B cell (primary cell): Measurements from ENCODE around the gene ARMC9. TPM values are rescaled to one million over a fixed set of nuclear protein-coding genes. Genes with fewer than 3 reads are reported as not detected.

Source experiments
- ATAC-seq: fragments of 200-7000 bp; cut with Tn5 transposase; one replicate; pipeline ENCODE4 v1.10.0; 2021; ENCODE audit warnings: low read depth, mild to moderate bottlenecking, moderate number of reproducible peaks, moderate library complexity
- CTCF ChIA-PET: fragments of 350-600 bp; sonication (Branson Sonifier 250); formaldehyde crosslinking; loops from one replicate; lab custom pipeline; 2021; ENCODE audit warnings: antibody characterized with exemption, inconsistent platforms; lab: Charles Lee
- POLR2A ChIA-PET: fragments of 350-600 bp; sonication (Branson Sonifier 250); formaldehyde crosslinking; loops from one replicate; lab custom pipeline; 2021; ENCODE audit warnings: antibody characterized with exemption; lab: Charles Lee
- DNase-seq: peaks from one replicate; pipeline ENCODE4 v3.0.0; 2013
- H2AFZ ChIP-seq: 2 replicates; pipeline ENCODE4 v1.6.1; 2012; ENCODE audit warnings: mild to moderate bottlenecking, low read depth, low read length; ENCODE audit not compliant: insufficient read depth, poor library complexity, severe bottlenecking
- H3K27ac ChIP-seq, 2 donors: 1 replicate in 1 of 2; 2 replicates in 1 of 2; pipeline ENCODE4 v1.5.1; 2012 to 2013; ENCODE audit warnings: low read length in 2 of 2, mild to moderate bottlenecking in 2 of 2, moderate library complexity in 1 of 2
- H3K27me3 ChIP-seq, 4 experiments: fragments of 200-600 bp in 1 of 4; sonication (generic) in 1 of 4; replicated peaks in 1 of 4; 1 replicate in 2 of 4; 2 replicates in 2 of 4; pipeline versions ENCODE4 v1.6.1 to v1.7.0; 2013 to 2016; ENCODE audit warnings: low read length in 3 of 4, mild to moderate bottlenecking in 2 of 4, mixed read lengths in 1 of 4, moderate library complexity in 1 of 4; ENCODE audit not compliant: insufficient read depth in 4 of 4, control insufficient read depth in 3 of 4; ENCODE audit errors: control extremely low read depth in 1 of 4
- H3K36me3 ChIP-seq, 2 experiments: replicated peaks in 1 of 2; 1 replicate in 1 of 2; 2 replicates in 1 of 2; pipeline versions ENCODE4 v1.6.1 to v1.7.1; 2013; ENCODE audit warnings: low read length in 1 of 2; ENCODE audit not compliant: insufficient read depth in 2 of 2, control insufficient read depth in 1 of 2; ENCODE audit errors: control extremely low read depth in 1 of 2, extremely low read depth in 1 of 2
- H3K4me1 ChIP-seq, 2 donors: fragments of 200-600 bp in 1 of 2; sonication (generic) in 1 of 2; 1 replicate in 1 of 2; 2 replicates in 1 of 2; pipeline versions ENCODE4 v1.5.1 to v1.6.1; 2013 to 2017; ENCODE audit warnings: low read length in 2 of 2; ENCODE audit not compliant: control insufficient read depth in 2 of 2, insufficient read depth in 2 of 2
- H3K4me2 ChIP-seq: replicated peaks from 2 replicates; pipeline ENCODE3; 2012; ENCODE audit warnings: mild to moderate bottlenecking, low read depth, low read length; ENCODE audit not compliant: poor library complexity, severe bottlenecking
- H3K4me3 ChIP-seq, 5 experiments: fragments of 200-600 bp in 1 of 5; sonication (generic) in 1 of 5; 1 replicate in 3 of 5; 2 replicates in 2 of 5; pipeline versions ENCODE4 v1.5.1 to v1.7.0; 2011 to 2016; ENCODE audit warnings: low read length in 4 of 5, mild to moderate bottlenecking in 4 of 5, low read depth in 2 of 5, control low read depth in 1 of 5, moderate library complexity in 1 of 5; ENCODE audit not compliant: insufficient read depth in 1 of 5; ENCODE audit errors: control extremely low read depth in 1 of 5, extremely low read depth in 1 of 5
- H3K79me2 ChIP-seq: fragments of 200-600 bp; sonication (generic); one replicate; pipeline ENCODE4 v1.6.0; 2016; ENCODE audit warnings: low read length; ENCODE audit not compliant: control insufficient read depth, insufficient read depth
- H3K9ac ChIP-seq: fragments of 200-600 bp; sonication (generic); 2 replicates; pipeline ENCODE4 v1.6.1; 2017; ENCODE audit warnings: mild to moderate bottlenecking, low read length, moderate library complexity
- H3K9me3 ChIP-seq, 3 donors: one replicate each; pipeline versions ENCODE4 v1.6.1 to v1.7.1; 2013; ENCODE audit warnings: low read length in 2 of 3; ENCODE audit not compliant: control insufficient read depth in 2 of 3, insufficient read depth in 1 of 3; ENCODE audit errors: control extremely low read depth in 1 of 3
- H4K20me1 ChIP-seq: 2 replicates; pipeline ENCODE4 v1.6.0; 2012; ENCODE audit warnings: mild to moderate bottlenecking, low read length; ENCODE audit not compliant: insufficient read depth, control insufficient read depth, poor library complexity, severe bottlenecking
- H3K27ac Mint-ChIP-seq: one replicate; pipeline ENCODE4 v1.8.0; 2021; ENCODE audit warnings: mixed read lengths
- H3K27me3 Mint-ChIP-seq: one replicate; pipeline ENCODE4 v1.8.0; 2021; ENCODE audit warnings: mixed read lengths
- H3K4me1 Mint-ChIP-seq: one replicate; pipeline ENCODE4 v1.8.0; 2021; ENCODE audit warnings: mixed read lengths
- H3K4me3 Mint-ChIP-seq: one replicate; pipeline ENCODE4 v1.8.0; 2021; ENCODE audit warnings: mixed read lengths
- H3K9me3 Mint-ChIP-seq: one replicate; pipeline ENCODE4 v1.8.0; 2022; ENCODE audit warnings: mixed read lengths; ENCODE audit not compliant: insufficient read depth
- EZH2 ChIP-seq: IDR thresholded peaks from 2 replicates; pipeline ENCODE4 v1.6.1; 2012; ENCODE audit warnings: borderline replicate concordance, low read depth, mild to moderate bottlenecking, moderate library complexity, low read length; ENCODE audit not compliant: insufficient read depth, poor library complexity, severe bottlenecking
- WGBS: methylation state at CpG from one replicate; pipeline ENCODE4 v1.1.5; 2013; ENCODE audit warnings: missing lambda C conversion rate; ENCODE audit not compliant: insufficient coverage; 5-methylcytosine and 5-hydroxymethylcytosine counted together
- intact Hi-C: fragments of 100-400 bp; cut with micrococcal nuclease; formaldehyde crosslinking; loops from one replicate; pipeline ENCODE4 v1.10.0; 2022
- polyA plus RNA-seq: library from polyadenylated mRNA; depleted of rRNA; stranded (reverse); fragments of >200 nt; gene quantifications from 2 replicates; pipeline ENCODE4 v1.2.3, GENCODE V29; 2012
- total RNA-seq, 2 donors: library from RNA; stranded (reverse); fragments of 120-200 nt in 1 of 2; gene quantifications; 1 replicate in 1 of 2; 2 replicates in 1 of 2; pipeline versions ENCODE4 v1.2.3 to v1.2.4, GENCODE V29; 2013 to 2022
- TF ChIP-seq, protein P1 (sequence below): fragments of 200-600 bp; IDR thresholded peaks from one replicate; pipeline ENCODE4 v1.8.0; 2022; ENCODE audit warnings: antibody characterized with exemption, mild to moderate bottlenecking

The ARMC9 gene
- total and polyA plus RNA-seq, 2 donors (not counting 1 experiment from before 2014, with no cell fraction given) = 0.40 to 5.4 TPM

DNA sequence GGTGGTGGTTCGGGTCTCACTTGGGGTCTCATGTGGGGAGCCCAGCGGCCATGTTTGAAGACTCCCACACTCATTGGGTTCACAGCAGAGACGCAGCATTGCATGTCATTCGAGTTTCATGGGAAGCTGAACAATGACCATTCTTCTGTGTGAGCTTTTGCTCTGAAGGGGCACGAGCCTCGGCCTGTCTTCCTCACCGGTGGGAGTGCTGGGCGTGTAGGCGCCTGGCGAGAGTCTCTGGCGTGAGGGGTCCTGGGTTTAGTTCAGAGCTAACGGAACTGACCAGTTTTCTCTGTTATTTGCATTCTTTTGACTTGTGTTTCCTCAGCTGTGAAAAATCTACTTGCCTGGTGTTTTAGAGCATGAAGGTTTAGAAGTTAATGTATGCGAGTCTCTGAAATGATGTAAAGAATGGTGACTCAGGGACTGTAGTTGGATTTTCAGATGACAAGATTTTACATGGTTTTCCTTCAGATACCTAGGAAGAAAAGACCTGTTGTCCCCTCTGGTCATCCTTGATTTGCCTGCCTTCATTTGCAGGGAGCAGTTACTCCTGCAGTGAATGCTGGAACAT, 98.1 kb downstream of the ARMC9 start:
- intact Hi-C loops = loop anchor here (2.0 to 10.0 kb wide), 3 partner anchors 70 to 192 kb away; no protein-coding TSS in a partner anchor
- Mint-ChIP-seq H3K4me3 (no peak overlapping the region), H3K9me3 (no peaks in the 10 kb centered on the region), H3K27me3 (no peaks in the 10 kb centered on the region), H3K4me1 (peaks cover 56% of the 10 kb centered on the region), H3K27ac (no peak overlapping the region)
- H3K79me2 ChIP-seq = no peaks in the 10 kb centered on the region
- 78% methylated on average over 13 of the region's 13 CpGs for WGBS
- CTCF ChIA-PET = interaction anchor here (0.9 to 7.7 kb wide), 20 partner anchors 8 to 192 kb away, joined by 3 to 149 read pairs (median 6); partner anchors contain the start of gene B3GNT7
- no peaks in the 10 kb centered on the region for H4K20me1 ChIP-seq
- POLR2A ChIA-PET = interaction anchor here (1.4 to 1.7 kb wide), 2 partner anchors 15 to 98 kb away, joined by 3 to 5 read pairs; no protein-coding TSS in a partner anchor
- no peak overlapping the region for H3K9ac ChIP-seq
- no peaks in the 10 kb centered on the region for H3K27me3 ChIP-seq
- H3K4me2 ChIP-seq = no peak overlapping the region
- H2AFZ ChIP-seq = peak overlapping the region; percentile 26
- no peaks in the 10 kb centered on the region for H3K9me3 ChIP-seq
- DNase-seq (no peak), ATAC-seq (no peak)
- H3K4me3 ChIP-seq = no peak overlapping the region
- TF ChIP-seq, protein P1, sequence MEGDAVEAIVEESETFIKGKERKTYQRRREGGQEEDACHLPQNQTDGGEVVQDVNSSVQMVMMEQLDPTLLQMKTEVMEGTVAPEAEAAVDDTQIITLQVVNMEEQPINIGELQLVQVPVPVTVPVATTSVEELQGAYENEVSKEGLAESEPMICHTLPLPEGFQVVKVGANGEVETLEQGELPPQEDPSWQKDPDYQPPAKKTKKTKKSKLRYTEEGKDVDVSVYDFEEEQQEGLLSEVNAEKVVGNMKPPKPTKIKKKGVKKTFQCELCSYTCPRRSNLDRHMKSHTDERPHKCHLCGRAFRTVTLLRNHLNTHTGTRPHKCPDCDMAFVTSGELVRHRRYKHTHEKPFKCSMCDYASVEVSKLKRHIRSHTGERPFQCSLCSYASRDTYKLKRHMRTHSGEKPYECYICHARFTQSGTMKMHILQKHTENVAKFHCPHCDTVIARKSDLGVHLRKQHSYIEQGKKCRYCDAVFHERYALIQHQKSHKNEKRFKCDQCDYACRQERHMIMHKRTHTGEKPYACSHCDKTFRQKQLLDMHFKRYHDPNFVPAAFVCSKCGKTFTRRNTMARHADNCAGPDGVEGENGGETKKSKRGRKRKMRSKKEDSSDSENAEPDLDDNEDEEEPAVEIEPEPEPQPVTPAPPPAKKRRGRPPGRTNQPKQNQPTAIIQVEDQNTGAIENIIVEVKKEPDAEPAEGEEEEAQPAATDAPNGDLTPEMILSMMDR = no peak
- no peak for TF ChIP-seq EZH2
- peaks cover 30 to 52% of the 10 kb centered on the region in 2 donors for H3K4me1 ChIP-seq
- no peaks in the 10 kb centered on the region for H3K36me3 ChIP-seq
- H3K27ac ChIP-seq = no peak overlapping the region
